SH-SY5Y (cell line): ENCODE data around the gene COL9A3.

Experiments
- GATA2 ChIP-seq: IDR thresholded peaks from 2 replicates; pipeline ENCODE4 v1.6.1; 2011; ENCODE audit warnings: mild to moderate bottlenecking, low read depth, low read length
- GATA3 ChIP-seq: IDR thresholded peaks from 2 replicates; pipeline ENCODE4 v1.6.1; 2011; ENCODE audit warnings: low read depth, mild to moderate bottlenecking, low read length, moderate library complexity

DNA sequence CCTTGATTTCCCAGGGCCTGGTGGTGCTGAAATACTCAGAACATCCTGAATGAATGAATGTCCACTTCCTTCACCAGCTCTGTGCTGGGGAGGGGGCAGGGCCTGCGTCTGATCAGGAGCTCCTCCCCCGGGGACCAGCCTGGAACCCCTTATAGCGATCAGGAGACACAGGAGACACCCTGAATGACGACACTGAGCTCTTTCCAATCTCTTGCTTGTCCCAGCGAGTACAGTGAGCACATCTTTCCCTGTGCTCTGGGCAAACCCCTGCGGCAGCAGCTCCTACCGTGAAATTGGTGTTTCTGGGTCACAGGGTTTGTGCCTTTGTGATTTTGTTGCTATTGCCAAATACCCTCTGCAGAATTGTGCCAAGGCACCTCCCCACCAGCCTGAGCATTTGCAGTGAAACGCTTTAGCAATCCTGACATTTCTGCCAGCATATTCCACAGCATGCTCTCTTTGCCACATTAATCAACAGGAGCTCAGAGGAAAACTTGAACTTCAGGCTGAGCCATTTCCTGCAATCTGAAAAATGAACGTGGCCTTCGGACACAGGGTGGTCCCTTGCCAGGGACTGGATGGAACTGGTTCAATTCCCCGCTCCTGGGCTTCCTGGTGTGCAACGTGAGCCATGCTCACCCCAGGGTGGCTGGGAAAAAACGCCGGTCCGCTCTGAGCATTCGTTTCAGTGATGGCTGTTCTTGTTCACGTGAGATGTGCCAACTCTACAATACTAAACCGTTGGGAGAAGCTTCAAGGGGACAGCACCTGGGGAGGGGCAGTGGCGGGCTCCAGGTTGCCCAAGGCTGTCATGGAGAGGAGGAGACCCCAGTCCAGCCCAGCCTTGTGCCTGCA lies 43.6 kb upstream of the COL9A3 start:
- TF ChIP-seq GATA2 (no peak), GATA3 (no peak)
